SK-N-DZ (cell line): ENCODE results near the gene NCF2.

ENCODE experiments used
- DNase-seq: peaks from one replicate; pipeline ENCODE4 v3.0.0-alpha.2; 2015; ENCODE audit warnings: low spot score

Gene NCF2

DNA sequence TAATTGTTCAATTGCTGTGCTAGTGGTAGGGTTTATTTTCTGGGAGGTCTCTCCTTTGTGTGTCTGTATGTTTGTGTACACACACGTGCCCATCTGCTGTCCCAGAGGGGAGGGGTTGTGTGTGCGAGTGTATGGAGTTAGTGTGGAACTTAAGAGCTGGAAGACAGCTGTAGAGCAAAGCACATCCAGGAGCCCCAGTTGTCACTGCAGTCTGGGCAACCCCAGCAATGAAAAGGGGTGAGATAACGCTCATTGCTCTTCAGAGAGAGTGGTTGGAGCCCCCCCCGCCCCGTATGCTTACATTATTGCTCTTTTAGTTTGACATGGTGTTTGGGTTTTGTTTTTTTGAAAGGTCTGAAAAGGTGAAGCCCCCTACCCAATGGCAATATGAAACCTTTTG lies 36.9 kb downstream of the NCF2 start:
- no peak for DNase-seq

DNA sequence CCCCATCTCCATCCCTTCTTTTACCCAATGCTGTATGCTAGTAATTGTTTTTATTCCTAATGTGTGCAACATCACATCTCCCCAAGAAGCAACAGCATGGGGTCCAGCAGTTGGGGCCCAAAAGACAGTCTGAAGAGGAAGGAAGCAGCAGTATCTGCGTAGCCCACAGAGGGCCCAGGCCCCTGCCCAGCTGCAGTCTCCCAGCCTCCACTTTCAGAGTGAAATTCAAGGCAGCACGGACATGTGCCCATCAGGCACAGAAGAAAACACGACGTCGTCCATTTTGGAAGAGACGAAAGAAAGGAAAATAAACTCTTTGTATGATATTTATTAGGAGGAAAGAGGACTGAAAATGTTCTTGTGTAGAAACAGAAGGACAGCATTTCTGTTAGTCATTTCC lies 37.4 kb downstream of the NCF2 start:
- no peak for DNase-seq

DNA sequence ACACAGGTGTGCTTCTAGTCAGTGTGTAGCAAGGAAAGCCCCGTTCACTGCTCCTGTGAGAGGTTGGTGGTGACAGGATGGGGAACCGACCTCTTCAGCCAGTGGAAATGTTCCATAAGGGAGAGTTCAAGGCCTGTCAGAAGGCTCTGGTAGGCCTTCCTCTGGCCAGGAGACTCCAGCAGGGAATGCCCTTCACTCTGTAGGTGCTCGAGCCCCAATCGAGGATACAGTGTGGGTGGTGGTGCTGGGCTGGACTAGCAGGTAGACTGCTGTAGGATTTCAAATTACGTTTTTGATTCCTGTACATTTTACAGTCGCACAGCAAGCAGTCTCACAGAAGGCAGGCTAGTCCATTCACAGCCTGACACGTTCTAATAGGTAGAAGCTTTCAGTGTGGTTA lies 37.8 kb downstream of the NCF2 start:
- DNase-seq = no peak

- DNase-seq = no peak
These were observed 38.3 kb downstream of the NCF2 start for GRCh38 chr1:183551924-183552323.

DNA sequence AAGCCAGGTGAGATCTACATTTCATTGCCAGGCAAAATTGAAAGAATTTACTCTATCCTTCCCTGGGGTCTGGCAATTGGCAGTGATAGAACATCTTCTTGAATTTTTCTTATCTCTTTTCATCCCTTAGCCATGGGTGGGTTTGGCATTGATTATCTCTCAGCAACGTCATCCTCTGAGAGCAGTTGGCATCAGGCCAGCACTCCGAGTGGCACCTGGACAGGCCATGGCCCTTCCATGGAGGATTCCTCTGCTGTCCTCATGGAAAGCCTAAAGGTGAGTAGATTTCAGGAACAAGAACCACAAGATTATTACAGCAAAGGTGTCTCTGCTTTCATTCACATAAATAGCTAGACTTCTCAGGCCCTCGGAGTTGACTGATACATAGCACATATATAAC lies 39.3 kb downstream of the NCF2 start:
- no peak for DNase-seq

- no peak for DNase-seq
These were observed 42.1 kb downstream of the NCF2 start for GRCh38 chr1:183548116-183548515.

DNA sequence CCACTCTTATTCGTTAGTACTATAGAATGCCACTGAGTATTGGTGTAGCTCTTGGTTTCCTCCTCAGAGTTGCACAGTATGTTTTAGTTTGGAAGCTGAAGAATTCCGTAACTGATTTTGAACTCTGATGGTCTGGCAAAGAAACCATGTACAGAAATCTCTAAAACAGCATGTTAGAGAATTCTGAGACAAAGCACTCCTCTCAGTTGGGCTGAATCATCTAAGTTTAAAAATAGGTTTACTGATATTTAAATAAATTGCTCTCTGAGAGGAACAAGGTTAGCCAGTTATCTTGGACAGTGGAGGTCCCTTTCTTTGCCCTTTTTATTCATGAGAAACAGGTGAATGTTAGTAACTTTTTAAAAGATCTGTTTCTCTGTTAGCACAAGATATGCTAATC lies 43.8 kb downstream of the NCF2 start:
- DNase-seq = no peak

- DNase-seq = no peak
These were observed 45.5 kb downstream of the NCF2 start for GRCh38 chr1:183544598-183545297.

- peak; percentile 39 for DNase-seq
These were observed 46.5 kb downstream of the NCF2 start for GRCh38 chr1:183543619-183544204.

GRCh38 chr1:183537405-183537804 lies 52.9 kb downstream of the NCF2 start:
- no peak for DNase-seq

DNA sequence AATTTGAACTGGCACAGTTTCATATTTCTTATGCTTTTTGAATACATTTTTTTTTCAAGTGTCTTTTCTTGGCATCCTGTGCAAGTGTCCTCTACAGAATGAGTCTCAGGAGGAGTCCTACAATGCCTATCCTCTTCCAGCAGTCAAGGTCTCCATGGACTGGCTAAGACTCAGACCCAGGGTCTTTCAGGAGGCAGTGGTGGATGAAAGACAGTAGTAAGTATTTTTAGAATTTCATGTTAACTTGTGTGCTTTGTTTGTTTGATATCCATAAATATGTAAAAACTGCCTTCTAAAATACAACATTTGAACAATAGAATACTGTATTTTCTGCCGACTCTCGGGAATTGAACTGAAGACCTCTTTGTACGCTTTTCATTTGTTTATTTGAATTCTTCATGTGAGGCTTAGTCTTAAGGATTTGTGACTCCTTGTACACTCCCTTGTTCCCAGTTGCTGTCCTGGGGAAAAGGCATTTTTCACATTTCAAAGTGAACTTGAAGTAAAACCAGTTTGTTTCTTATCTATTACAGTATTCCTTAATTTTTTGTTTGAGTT lies 56.6 kb downstream of the NCF2 start:
- DNase-seq = no peak

DNA sequence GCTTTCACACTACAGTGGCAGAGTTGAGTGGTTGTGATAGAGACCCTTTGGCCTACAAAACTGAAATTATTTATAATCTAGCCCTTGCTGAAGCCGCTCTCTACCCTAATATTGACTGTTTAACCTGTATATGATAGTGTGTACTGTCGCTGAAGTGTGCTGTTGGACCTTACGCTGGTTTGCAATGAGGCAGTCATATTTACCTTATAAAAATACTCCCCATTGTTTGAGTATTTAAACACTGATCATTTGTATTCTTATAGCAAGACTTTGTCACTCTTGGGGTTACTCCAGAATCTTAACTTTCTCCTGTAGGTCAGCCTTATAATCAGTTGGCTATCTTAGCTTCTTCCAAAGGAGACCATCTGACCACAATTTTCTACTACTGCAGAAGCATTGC lies 61.7 kb downstream of the NCF2 start:
- DNase-seq = no peak

DNA sequence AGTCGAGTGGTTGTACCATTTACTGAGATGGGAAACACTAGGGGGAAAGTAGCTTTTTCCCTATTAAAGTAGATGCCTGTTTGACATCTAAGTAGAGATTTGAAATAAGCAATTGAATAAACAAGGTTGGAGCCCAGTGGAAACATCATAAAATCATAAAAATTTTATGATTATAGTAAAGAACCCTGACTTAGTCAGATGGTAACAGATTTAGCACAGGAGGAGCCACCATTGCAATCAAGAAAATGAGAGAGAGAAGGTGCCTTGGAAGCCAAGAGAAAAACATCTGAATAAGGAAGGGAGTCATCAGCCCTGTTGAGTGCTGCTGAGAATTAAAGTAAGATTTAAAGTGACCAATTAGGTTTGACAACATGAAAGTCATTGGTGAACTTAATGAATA lies 68.2 kb downstream of the NCF2 start:
- DNase-seq = no peak

- DNase-seq = no peak
These were observed 69.9 kb downstream of the NCF2 start for GRCh38 chr1:183520379-183520778.

GRCh38 chr1:183517401-183517800 lies 72.9 kb downstream of the NCF2 start:
- no peak for DNase-seq

DNA sequence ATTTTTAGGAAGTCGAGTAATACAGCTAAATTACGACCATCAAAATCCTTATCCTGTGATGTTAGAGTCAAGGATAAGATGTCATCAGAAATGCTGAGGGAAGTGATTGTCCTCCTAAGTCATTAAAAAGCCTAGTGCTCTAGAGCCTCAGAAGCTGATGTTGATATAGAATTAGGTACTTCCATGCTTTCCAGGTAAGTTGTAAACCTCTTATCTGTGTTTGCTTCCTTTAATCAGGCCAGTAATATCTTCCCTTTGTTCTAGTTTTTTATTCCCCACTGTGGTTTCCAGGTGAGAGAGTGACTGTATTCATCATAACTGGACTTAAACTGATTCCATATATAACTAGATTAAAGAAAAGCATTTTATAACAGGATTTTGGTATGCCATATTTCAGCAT lies 73.5 kb downstream of the NCF2 start:
- no peak for DNase-seq

GRCh38 chr1:183515002-183515689 lies 75.1 kb downstream of the NCF2 start:
- no peak for DNase-seq

GRCh38 chr1:183514235-183514634 lies 76.0 kb downstream of the NCF2 start:
- DNase-seq = no peak

DNA sequence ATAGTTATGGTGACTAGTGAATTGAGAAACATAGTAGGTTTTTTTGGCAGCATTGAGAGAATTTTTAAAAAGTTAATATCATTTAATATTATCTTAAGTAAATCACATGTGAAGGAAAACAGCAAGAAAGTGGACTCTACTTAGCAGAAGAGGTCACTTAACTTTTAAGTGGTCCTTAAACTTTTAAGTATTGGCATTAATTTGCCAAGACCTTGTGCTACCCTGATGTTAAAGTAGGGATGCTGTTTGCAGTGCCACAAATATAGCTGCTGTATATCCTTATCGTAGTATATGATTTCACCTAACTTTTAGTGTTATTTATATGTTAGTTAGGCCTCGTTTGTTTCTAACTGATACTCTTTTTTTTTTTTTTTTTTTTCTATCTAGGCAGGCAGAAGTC lies 77.8 kb downstream of the NCF2 start:
- no peak for DNase-seq

- no peak for DNase-seq
These were observed 81.6 kb downstream of the NCF2 start for GRCh38 chr1:183508694-183509093.

DNA sequence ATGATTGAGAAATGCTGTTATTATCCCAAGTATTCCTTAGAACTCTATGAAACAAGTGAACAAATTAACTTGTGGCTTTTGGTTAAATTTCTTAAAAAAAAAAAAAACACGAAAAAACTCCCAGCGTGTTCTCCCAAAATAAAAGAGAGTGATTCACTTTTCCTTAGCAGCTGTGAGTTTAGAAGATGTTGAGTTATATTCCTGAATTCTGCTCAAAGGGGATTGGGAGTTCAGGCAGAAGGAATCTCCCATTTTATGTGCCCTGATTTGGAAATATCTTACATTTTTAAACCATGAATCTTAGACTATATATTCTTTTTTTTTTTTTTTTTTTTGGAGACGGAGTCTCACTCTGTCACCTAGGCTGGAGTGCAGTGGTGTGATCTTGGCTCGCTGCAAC lies 83.7 kb downstream of the NCF2 start:
- DNase-seq = no peak
